GM23338 (cell line): ENCODE results near the gene PSPN. TPM values are rescaled to one million over a fixed set of nuclear protein-coding genes. Genes with fewer than 3 reads are reported as not detected.

Experiments used
- ATAC-seq: fragments of 200-7000 bp; cut with Tn5 transposase; 3 replicates; pipeline ENCODE4 v1.9.1; 2020
- DNase-seq: peaks from one replicate; pipeline ENCODE4 v3.0.0-alpha.2; 2015; ENCODE audit warnings: low spot score
- H2AFZ ChIP-seq: fragments of 200-600 bp; sonication (generic); 2 replicates; pipeline ENCODE4 v1.8.0; 2016; ENCODE audit warnings: antibody characterized with exemption, mild to moderate bottlenecking, moderate library complexity
- H3F3A ChIP-seq: fragments of 200-600 bp; sonication (generic); replicated peaks from 2 replicates; pipeline ENCODE4 v1.8.0; 2017; ENCODE audit warnings: antibody characterized with exemption, mixed run types, low read depth
- H3K27ac ChIP-seq: fragments of 200-600 bp; sonication (generic); 2 replicates; pipeline ENCODE4 v1.6.1; 2016; ENCODE audit warnings: low read depth
- H3K27me3 ChIP-seq: fragments of 200-600 bp; sonication (generic); 2 replicates; pipeline ENCODE4 v1.8.0; 2016; ENCODE audit warnings: mild to moderate bottlenecking, mixed run types, moderate library complexity; ENCODE audit not compliant: insufficient read depth
- H3K36me3 ChIP-seq: fragments of 200-600 bp; sonication (generic); 2 replicates; pipeline ENCODE4 v1.8.0; 2016; ENCODE audit warnings: mild to moderate bottlenecking; ENCODE audit not compliant: insufficient read depth
- H3K4me1 ChIP-seq: fragments of 200-600 bp; sonication (generic); 2 replicates; pipeline ENCODE4 v1.8.0; 2016; ENCODE audit warnings: mild to moderate bottlenecking, moderate library complexity; ENCODE audit not compliant: insufficient read depth
- H3K4me2 ChIP-seq: fragments of 200-600 bp; sonication (generic); 2 replicates; pipeline ENCODE4 v1.7.1; 2017; ENCODE audit warnings: mixed run types
- H3K4me3 ChIP-seq: fragments of 200-600 bp; sonication (generic); 2 replicates; pipeline ENCODE4 v1.6.1; 2016; ENCODE audit warnings: mixed run types
- H3K79me2 ChIP-seq: fragments of 200-600 bp; sonication (generic); replicated peaks from 2 replicates; pipeline ENCODE4 v1.8.0; 2017; ENCODE audit warnings: mild to moderate bottlenecking; ENCODE audit not compliant: insufficient read depth
- H3K9me2 ChIP-seq: fragments of 200-600 bp; sonication (generic); 2 replicates; pipeline ENCODE4 v1.8.0; 2017; ENCODE audit not compliant: insufficient read depth
- H4K20me1 ChIP-seq: fragments of 200-600 bp; sonication (generic); replicated peaks from 2 replicates; pipeline ENCODE4 v1.8.0; 2017; ENCODE audit warnings: mild to moderate bottlenecking; ENCODE audit not compliant: insufficient read depth
- H3K27ac Mint-ChIP-seq: 2 replicates; pipeline ENCODE4 v1.8.0; 2020; ENCODE audit warnings: inconsistent platforms, mild to moderate bottlenecking, moderate library complexity, mixed read lengths
- H3K27me3 Mint-ChIP-seq: 3 replicates; pipeline ENCODE4 v1.8.0; 2022; ENCODE audit warnings: low read depth, mild to moderate bottlenecking, moderate library complexity, mixed read lengths, inconsistent platforms; ENCODE audit not compliant: insufficient read depth, poor library complexity
- H3K36me3 Mint-ChIP-seq: 3 replicates; pipeline ENCODE4 v1.8.0; 2021; ENCODE audit warnings: low read depth, mild to moderate bottlenecking, inconsistent platforms, moderate library complexity, mixed read lengths
- H3K4me1 Mint-ChIP-seq: 3 replicates; pipeline ENCODE4 v1.8.0; 2020; ENCODE audit warnings: mild to moderate bottlenecking, inconsistent platforms, mixed read lengths
- H3K4me3 Mint-ChIP-seq: 3 replicates; pipeline ENCODE4 v1.8.0; 2021; ENCODE audit warnings: moderate library complexity, mild to moderate bottlenecking, inconsistent platforms, mixed read lengths
- H3K9me3 Mint-ChIP-seq: 3 replicates; pipeline ENCODE4 v1.8.0; 2020; ENCODE audit warnings: moderate library complexity, mild to moderate bottlenecking, inconsistent platforms, mixed read lengths
- CREB1 ChIP-seq: fragments of 250-450 bp; sonication (Bioruptor Pico); IDR thresholded peaks from 2 replicates; pipeline ENCODE4 v1.5.0; 2020; ENCODE audit warnings: low read depth, mild to moderate bottlenecking, moderate library complexity
- EZH2 ChIP-seq: fragments of 200-600 bp; sonication (generic); IDR thresholded peaks from one replicate; pipeline ENCODE4 v1.8.0; 2017; ENCODE audit warnings: antibody characterized with exemption, mild to moderate bottlenecking, low read depth; ENCODE audit not compliant: unreplicated experiment
- EZH2phosphoT487 ChIP-seq: fragments of 200-600 bp; sonication (generic); IDR thresholded peaks from one replicate; pipeline ENCODE4 v1.8.1; 2018; ENCODE audit warnings: antibody characterized with exemption; ENCODE audit not compliant: unreplicated experiment
- NANOG ChIP-seq: IDR thresholded peaks from 2 replicates; pipeline ENCODE4 v1.6.1; 2016; ENCODE audit warnings: antibody characterized with exemption, borderline replicate concordance
- POLR2AphosphoS5 ChIP-seq: IDR thresholded peaks from 2 replicates; pipeline ENCODE4 v1.6.1; 2016; ENCODE audit warnings: antibody characterized with exemption, low read depth
- STAT1 ChIP-seq: IDR thresholded peaks from one replicate; pipeline ENCODE4 v1.6.1; 2016; ENCODE audit warnings: antibody characterized with exemption; ENCODE audit not compliant: unreplicated experiment
- ZNF114 ChIP-seq: fragments of 250-450 bp; sonication (Bioruptor Pico); IDR thresholded peaks from 2 replicates; pipeline ENCODE4 v1.5.0; 2020; ENCODE audit warnings: mild to moderate bottlenecking, moderate library complexity
- polyA plus RNA-seq: library from polyadenylated mRNA; unstranded; fragments of >200 nt; fragmentation: Nextera tagmentation; extraction: Ambion mirVana; gene quantifications from 2 replicates; pipeline ENCODE4 v1.2.1, GENCODE V29; 2016
- total RNA-seq: library from RNA; depleted of rRNA; stranded (reverse); fragments of >200 nt; shearing (Covaris generic); gene quantifications from 2 replicates; pipeline ENCODE4 v1.2.3, GENCODE V29; 2014
- TF ChIP-seq, protein P1 (sequence below), 2 experiments: fragments of 200-600 bp in 1 of 2; sonication (generic) in 1 of 2; conservative IDR thresholded peaks; 2 replicates each; pipeline versions ENCODE4 v1.5.1 to v1.6.1; 2016 to 2017; ENCODE audit warnings: antibody characterized with exemption in 2 of 2, low read depth in 2 of 2, mild to moderate bottlenecking in 2 of 2, moderate library complexity in 1 of 2

Gene PSPN
- total and polyA plus RNA-seq, 2 experiments from 2014 or later, result 0.82 to 1.2 TPM

- Mint-ChIP-seq H3K4me3 (no peak overlapping the region), H3K27me3 (peaks cover 10% of the 10 kb centered on the region), H3K27ac (no peak overlapping the region), H3K4me1 (peaks cover 25% of the 10 kb centered on the region), H3K36me3 (peaks cover 95% of the 10 kb centered on the region), H3K9me3 (no peaks in the 10 kb centered on the region; the same call in 1 of the 3 replicates)
- peaks cover 44% of the 10 kb centered on the region for H4K20me1 ChIP-seq
- no peaks in the 10 kb centered on the region for H3K9me2 ChIP-seq
- H3K4me2 ChIP-seq, result no peak overlapping the region
- peaks cover 10% of the 10 kb centered on the region; the same call in 1 of the 2 replicates for H3K4me1 ChIP-seq
- H3K4me3 ChIP-seq, result no peak overlapping the region
- H3K27me3 ChIP-seq, result no peaks in the 10 kb centered on the region
- no peak overlapping the region for H2AFZ ChIP-seq
- H3K79me2 ChIP-seq, result peaks cover 48% of the 10 kb centered on the region
- H3F3A ChIP-seq, result peaks cover 23% of the 10 kb centered on the region; the same call in 1 of the 2 replicates
- H3K36me3 ChIP-seq, result peaks cover 43% of the 10 kb centered on the region
- ATAC-seq (peak; percentile 32), DNase-seq (peak; percentile 48)
- H3K27ac ChIP-seq, result no peak overlapping the region
- no peak for TF ChIP-seq ZNF114
- TF ChIP-seq EZH2, result no peak
- no peak for TF ChIP-seq CREB1 (CRISPR knock-in tag)
- TF ChIP-seq, protein P1, sequence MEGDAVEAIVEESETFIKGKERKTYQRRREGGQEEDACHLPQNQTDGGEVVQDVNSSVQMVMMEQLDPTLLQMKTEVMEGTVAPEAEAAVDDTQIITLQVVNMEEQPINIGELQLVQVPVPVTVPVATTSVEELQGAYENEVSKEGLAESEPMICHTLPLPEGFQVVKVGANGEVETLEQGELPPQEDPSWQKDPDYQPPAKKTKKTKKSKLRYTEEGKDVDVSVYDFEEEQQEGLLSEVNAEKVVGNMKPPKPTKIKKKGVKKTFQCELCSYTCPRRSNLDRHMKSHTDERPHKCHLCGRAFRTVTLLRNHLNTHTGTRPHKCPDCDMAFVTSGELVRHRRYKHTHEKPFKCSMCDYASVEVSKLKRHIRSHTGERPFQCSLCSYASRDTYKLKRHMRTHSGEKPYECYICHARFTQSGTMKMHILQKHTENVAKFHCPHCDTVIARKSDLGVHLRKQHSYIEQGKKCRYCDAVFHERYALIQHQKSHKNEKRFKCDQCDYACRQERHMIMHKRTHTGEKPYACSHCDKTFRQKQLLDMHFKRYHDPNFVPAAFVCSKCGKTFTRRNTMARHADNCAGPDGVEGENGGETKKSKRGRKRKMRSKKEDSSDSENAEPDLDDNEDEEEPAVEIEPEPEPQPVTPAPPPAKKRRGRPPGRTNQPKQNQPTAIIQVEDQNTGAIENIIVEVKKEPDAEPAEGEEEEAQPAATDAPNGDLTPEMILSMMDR (conservative IDR thresholded peaks at IDR 0.05; ENCODE audit: low read depth in 2 of 2), result peak; percentile 23 to 63; a peak in 3 of 4 replicates
- no peak for TF ChIP-seq STAT1
- no peak for TF ChIP-seq POLR2AphosphoS5
- no peak for TF ChIP-seq EZH2phosphoT487
Measured at GRCh38 chr19:6417713-6418561, 42.2 kb upstream of the PSPN start.

- DNase-seq (no peak), ATAC-seq (no peak)
- Mint-ChIP-seq H3K36me3 (peaks cover 88% of the 10 kb centered on the region), H3K4me3 (no peak overlapping the region), H3K27ac (no peak overlapping the region), H3K9me3 (no peaks in the 10 kb centered on the region; the same call in 2 of the 3 replicates), H3K27me3 (peaks cover 10% of the 10 kb centered on the region), H3K4me1 (peaks cover 21% of the 10 kb centered on the region)
- Histone ChIP-seq H3K79me2 (peaks cover 37% of the 10 kb centered on the region), H3K27ac (no peak overlapping the region), H3F3A (peaks cover 24% of the 10 kb centered on the region), H3K36me3 (peaks cover 38% of the 10 kb centered on the region), H4K20me1 (peaks cover 34% of the 10 kb centered on the region), H3K4me1 (peaks cover 10% of the 10 kb centered on the region), H3K4me2 (no peak overlapping the region), H3K4me3 (no peak overlapping the region), H3K27me3 (no peaks in the 10 kb centered on the region), H3K9me2 (no peaks in the 10 kb centered on the region), H2AFZ (no peak overlapping the region)
- no peak for TF ChIP-seq NANOG
- no peak for TF ChIP-seq STAT1
- no peak for TF ChIP-seq EZH2
- TF ChIP-seq, protein P1 (conservative IDR thresholded peaks at IDR 0.05; ENCODE audit: low read depth in 2 of 2), result no peak
- no peak for TF ChIP-seq POLR2AphosphoS5
Measured at GRCh38 chr19:6416658-6417405, 41.1 kb upstream of the PSPN start.
